ENCODE results near the gene ANKRD61. TPM values are rescaled to one million over a fixed set of nuclear protein-coding genes. Genes with fewer than 3 reads are reported as not detected.
"Not testable (repeated sequence)": the region's sequence is repeated elsewhere in the genome, so short reads cannot be mapped to it uniquely, and the experiment has no call there.

The ANKRD61 gene
- polyA plus RNA-seq, 2 of the 4 experiments (the other 2 are of a cell fraction) = 0.37 to 1.1 TPM

- DNase-seq (ENCODE audit: low read depth in 1 of 2, low spot score in 1 of 2); FAIRE-seq; H3K9me3 ChIP-seq; ATAC-seq; TF ChIP-seq FOSL2 (IDR thresholded peaks at IDR 0.05): not testable (repeated sequence)
- CTCF ChIA-PET = interaction anchor here (0.7 to 2.4 kb wide), 3 partner anchors 11 to 273 kb away, joined by 3 to 18 read pairs (median 6); no protein-coding TSS in a partner anchor
- TF ChIP-seq FOSL2 (CRISPR knock-in tag; IDR thresholded peaks at IDR 0.05) = peak; percentile 73
- Histone ChIP-seq H3K4me2 (peak overlapping the region; percentile 81), H3K4me1 (peaks cover 32% of the 10 kb centered on the region; the same call in 2 of the 3 replicates), H3K27ac (peak overlapping the region; percentile 86 to 95), H3K4me3 (peak overlapping the region; percentile 71)
- POLR2A ChIA-PET = interaction anchor here (0.5 to 2.8 kb wide), 7 partner anchors 11 to 98 kb away, joined by 3 to 24 read pairs (median 4); no protein-coding TSS in a partner anchor
- 30% methylated on average over 27 of the region's 27 CpGs for WGBS (ENCODE audit: missing lambda C conversion rate)
Measured at GRCh38 chr7:6007835-6008590, 23.2 kb upstream of the ANKRD61 start.

- ChIA-PET CTCF (interaction anchor here (0.7 to 2.4 kb wide), 6 partner anchors 10 to 272 kb away, joined by 3 to 18 read pairs (median 4); no protein-coding TSS in a partner anchor), POLR2A (interaction anchor here (0.5 to 2.8 kb wide), 9 partner anchors 10 to 439 kb away, joined by 3 to 24 read pairs (median 4); partner anchors contain the start of gene DAGLB)
- FAIRE-seq = no peak
- DNase-seq (ENCODE audit: low read depth in 1 of 2, low spot score in 1 of 2) = peak; percentile 96 to 99
- 1% methylated on average over 38 of the region's 84 CpGs for WGBS (ENCODE audit: missing lambda C conversion rate)
- H3K27ac ChIP-seq = peak within 1 kb of the TSS; percentile 86 to 95
- H3K9me3 ChIP-seq = no peaks in the 10 kb centered on the region
- ATAC-seq = peak; percentile 97 to 99
- peaks cover 32% of the 10 kb centered on the region; the same call in 2 of the 3 replicates for H3K4me1 ChIP-seq
- H3K4me3 ChIP-seq = peak within 1 kb of the TSS; percentile 71
- H3K4me2 ChIP-seq = peak within 1 kb of the TSS; percentile 95
- TF ChIP-seq JUNB (IDR thresholded peaks at IDR 0.05) = no peak
- TF ChIP-seq BHLHE40 (IDR thresholded peaks at IDR 0.05; ENCODE audit: low read depth, low read length) = peak; percentile 55
- TF ChIP-seq RARB (CRISPR knock-in tag; IDR thresholded peaks at IDR 0.05) = 0 out of 2 replicates have a peak, but pooled peaks have one; percentile 40
- TF ChIP-seq EHF (CRISPR knock-in tag; IDR thresholded peaks at IDR 0.05) = 0 out of 2 replicates have a peak, but pooled peaks have one; percentile 53
- peak; percentile 99 for TF ChIP-seq MAX (IDR thresholded peaks at IDR 0.05)
- TF ChIP-seq ZNF302 (CRISPR knock-in tag; IDR thresholded peaks at IDR 0.05) = no peak
- TF ChIP-seq E2F6 (IDR thresholded peaks at IDR 0.05; ENCODE audit: borderline replicate concordance, low read depth) = peak; percentile 93
- TF ChIP-seq ESRRA (IDR thresholded peaks at IDR 0.05; ENCODE audit: borderline replicate concordance, low read length) = no peak; the same call in 1 of the 2 replicates
- peak; percentile 89 for TF ChIP-seq HOXB5 (CRISPR knock-in tag; IDR thresholded peaks at IDR 0.05)
- peak; percentile 95 for TF ChIP-seq ATOH8 (CRISPR knock-in tag; IDR thresholded peaks at IDR 0.05; ENCODE audit: low read depth)
- peak; percentile 93 for TF ChIP-seq TFCP2L1 (CRISPR knock-in tag; IDR thresholded peaks at IDR 0.05)
- TF ChIP-seq NR3C1 (IDR thresholded peaks at IDR 0.05) = no peak
- no peak for TF ChIP-seq SREBF2 (IDR thresholded peaks at IDR 0.05)
- TF ChIP-seq POLR2A (IDR thresholded peaks at IDR 0.05; ENCODE audit: low read length) = peak; percentile 77
- no peak for TF ChIP-seq HDAC2 (IDR thresholded peaks at IDR 0.05)
- TF ChIP-seq NFE2L2 (conservative IDR thresholded peaks at IDR 0.05; ENCODE audit: low read length) = no peak
- no peak for TF ChIP-seq CBX2 (IDR thresholded peaks at IDR 0.05; ENCODE audit: borderline replicate concordance, low read depth)
- TF ChIP-seq REST (IDR thresholded peaks at IDR 0.05) = no peak
- TF ChIP-seq JUN (IDR thresholded peaks at IDR 0.05) = peak; percentile 74 to 89; a peak in 4 of 5 replicates
- no peak for TF ChIP-seq EP300 (IDR thresholded peaks at IDR 0.05)
- TF ChIP-seq FOSL2 (IDR thresholded peaks at IDR 0.05) = no peak
- TF ChIP-seq FOSL2 (CRISPR knock-in tag; IDR thresholded peaks at IDR 0.05) = no peak
- TF ChIP-seq ZC3H11A (IDR thresholded peaks at IDR 0.05) = no peak
- TF ChIP-seq TP53 (CRISPR knock-in tag; IDR thresholded peaks at IDR 0.05) = 0 out of 2 replicates have a peak, but pooled peaks have one; percentile 55
- TF ChIP-seq RFX5 (IDR thresholded peaks at IDR 0.05) = peak; percentile 83
- peak; percentile 94 for TF ChIP-seq HOXB13 (CRISPR knock-in tag; IDR thresholded peaks at IDR 0.05; ENCODE audit: low read depth)
- TF ChIP-seq KDM5A (IDR thresholded peaks at IDR 0.05) = no peak
- TF ChIP-seq CEBPB (IDR thresholded peaks at IDR 0.05) = peak in 1 of 2 experiments; percentile 3; a peak in 1 of 4 replicates
- no peak for TF ChIP-seq MAZ (IDR thresholded peaks at IDR 0.05; ENCODE audit: borderline replicate concordance, low read depth, low read length)
Measured at GRCh38 chr7:6008668-6009611, 22.2 kb upstream of the ANKRD61 start, which contains the start of the genes AIMP2 and PMS2. AIMP2 (plus strand) TSS chr7:6009272; CDS start chr7:6009364, 92 bp downstream. PMS2 (minus strand) TSS chr7:6009049; CDS start chr7:6009019, 30 bp downstream.

Measured in A549 (cell line).